LNCAP (cell line): ENCODE data around the gene BET1L.

Experiments used
- TF ChIP-seq, protein P1 (sequence below): fragments of 450-650 bp; IDR thresholded peaks from 2 replicates; pipeline ENCODE4 v1.5.1; 2017; ENCODE audit warnings: mild to moderate bottlenecking

BET1L gene

DNA sequence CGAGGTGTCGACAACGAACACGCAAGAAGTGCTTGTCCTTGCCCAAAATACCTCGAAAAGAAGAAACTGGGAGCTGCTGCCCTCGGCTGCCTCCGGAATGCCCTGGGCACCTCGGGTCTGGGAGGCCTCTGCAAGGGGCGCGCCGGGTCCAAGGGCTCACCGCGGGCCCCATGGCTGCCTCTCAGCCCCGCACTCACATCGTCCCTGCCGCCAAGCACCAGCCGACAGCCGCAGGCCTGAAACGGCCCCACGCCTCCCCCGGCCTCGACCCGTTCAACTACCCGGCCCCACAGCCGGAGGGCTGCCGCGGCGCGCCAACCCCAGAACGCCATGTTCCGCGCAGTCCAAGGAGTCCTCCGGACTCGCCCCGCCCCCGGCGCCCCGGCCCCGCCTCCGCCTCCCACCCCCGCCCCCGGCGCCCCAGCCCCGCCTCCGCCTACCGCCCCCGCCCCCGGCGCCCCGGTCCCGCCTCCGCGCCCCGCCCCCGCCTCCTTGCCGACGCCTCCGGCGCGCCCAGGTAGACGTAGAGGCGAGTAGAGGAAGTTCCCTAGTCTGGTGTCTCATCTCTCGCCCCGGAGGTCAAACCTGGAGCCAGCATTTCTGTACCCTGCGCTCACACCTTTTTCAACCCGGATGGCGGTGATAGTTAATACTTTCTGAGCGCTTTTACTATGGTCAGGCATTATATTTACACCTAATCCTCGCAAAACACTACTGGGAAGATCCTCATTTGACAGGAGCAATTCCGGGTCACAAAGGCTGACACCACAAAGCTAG, 29.0 kb upstream of the BET1L start, which contains the start of gene SIRT3:
Gene SIRT3 (minus strand): TSS at position 346 of the 777 bp plus-strand sequence. CDS start 14 bp downstream, at position 332.
- TF ChIP-seq, protein P1, sequence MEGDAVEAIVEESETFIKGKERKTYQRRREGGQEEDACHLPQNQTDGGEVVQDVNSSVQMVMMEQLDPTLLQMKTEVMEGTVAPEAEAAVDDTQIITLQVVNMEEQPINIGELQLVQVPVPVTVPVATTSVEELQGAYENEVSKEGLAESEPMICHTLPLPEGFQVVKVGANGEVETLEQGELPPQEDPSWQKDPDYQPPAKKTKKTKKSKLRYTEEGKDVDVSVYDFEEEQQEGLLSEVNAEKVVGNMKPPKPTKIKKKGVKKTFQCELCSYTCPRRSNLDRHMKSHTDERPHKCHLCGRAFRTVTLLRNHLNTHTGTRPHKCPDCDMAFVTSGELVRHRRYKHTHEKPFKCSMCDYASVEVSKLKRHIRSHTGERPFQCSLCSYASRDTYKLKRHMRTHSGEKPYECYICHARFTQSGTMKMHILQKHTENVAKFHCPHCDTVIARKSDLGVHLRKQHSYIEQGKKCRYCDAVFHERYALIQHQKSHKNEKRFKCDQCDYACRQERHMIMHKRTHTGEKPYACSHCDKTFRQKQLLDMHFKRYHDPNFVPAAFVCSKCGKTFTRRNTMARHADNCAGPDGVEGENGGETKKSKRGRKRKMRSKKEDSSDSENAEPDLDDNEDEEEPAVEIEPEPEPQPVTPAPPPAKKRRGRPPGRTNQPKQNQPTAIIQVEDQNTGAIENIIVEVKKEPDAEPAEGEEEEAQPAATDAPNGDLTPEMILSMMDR = no peak

DNA sequence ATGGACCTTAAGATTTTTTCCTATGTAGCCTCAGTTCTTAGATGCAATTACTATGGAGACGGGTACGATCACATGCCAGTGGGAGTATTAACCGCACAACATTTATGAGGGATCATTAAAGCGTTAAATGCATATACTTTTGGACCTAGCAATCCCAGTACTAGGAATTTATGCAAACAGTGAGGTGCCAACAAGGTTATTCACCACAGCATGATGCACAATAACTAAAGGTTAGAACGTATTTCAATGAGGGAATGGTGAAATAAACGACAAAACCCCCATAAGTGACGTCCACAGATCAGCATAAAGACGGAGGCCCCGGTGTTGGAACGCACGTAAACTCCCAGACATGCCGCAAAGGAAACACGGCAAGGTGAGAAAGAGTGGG, 28.4 kb upstream of the BET1L start:
- TF ChIP-seq, protein P1 = no peak

DNA sequence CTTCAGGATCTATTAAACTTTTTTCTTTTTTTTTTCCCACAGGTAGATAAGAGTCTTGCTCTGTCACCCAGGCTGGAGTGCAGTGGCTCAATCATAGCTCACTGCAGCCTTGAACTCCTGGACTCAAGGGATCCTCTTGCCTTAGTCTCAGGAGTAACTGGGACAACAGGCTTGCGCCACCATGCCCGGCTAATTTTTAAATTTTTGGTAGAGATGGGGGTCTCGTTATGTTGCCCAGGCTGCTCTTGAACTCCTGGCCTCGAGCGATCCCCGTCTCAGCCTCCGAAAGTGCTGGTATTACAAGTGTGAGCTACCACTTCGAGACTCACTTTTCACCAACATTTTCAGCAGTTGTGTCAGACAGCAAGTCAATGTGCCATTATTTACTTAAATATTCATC, 28.0 kb upstream of the BET1L start:
- TF ChIP-seq, protein P1 = no peak

DNA sequence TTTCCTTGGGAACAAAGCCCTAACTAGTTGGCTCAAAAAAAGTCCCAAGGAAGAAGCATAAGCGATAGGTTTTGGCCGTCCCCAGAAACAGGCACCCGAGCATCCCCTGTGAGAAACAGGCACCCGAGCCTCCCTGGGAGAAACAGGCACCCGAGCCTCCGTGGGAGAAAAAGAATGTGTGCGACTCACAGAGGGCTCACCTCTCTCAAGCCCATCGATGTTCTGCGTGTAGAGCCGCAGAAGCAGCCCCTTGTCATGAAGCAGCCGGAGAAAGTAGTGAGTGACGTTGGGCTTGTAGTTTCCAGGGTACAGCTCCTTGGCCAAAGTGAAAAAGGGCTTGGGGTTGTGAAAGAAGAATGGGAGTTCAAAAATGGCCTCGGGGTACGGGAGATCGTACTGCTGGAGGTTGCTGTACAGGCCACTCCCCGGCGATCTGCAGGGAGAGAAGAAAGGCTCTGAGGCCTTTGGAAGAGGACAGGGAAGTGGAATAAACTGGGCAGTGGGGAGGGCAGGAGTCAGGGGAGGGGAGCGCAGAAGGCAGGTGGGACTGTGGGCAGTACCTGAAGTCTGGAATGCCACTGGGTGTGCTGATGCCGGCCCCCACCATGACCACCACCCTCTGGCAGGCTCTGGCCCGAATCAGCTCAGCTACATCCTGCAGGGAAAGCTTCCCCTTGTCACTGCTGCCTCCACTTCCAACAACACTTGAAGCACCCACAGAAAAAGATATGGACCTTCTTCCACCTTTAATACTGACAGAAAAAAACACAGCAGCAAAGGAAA, 25.8 kb upstream of the BET1L start:
- TF ChIP-seq, protein P1 = no peak

DNA sequence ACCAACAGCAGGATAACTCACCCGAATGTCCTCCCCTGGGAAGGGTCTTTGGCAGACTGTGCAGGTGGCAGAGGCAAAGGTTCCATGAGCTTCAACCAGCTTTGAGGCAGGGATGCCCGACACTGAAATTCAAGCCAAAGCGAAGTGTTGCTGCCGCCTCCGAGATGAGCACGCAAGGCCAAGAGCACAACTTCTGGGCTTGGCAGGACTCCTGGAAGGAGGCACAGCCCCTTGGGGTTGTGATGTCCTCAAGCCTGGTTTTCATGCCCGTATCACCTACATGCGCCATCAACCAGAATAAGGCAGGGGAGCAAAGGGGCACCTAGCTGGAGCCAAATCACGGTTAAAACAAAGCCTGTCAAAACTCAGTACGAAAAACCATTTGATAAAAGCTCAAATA, 23.2 kb upstream of the BET1L start:
- TF ChIP-seq, protein P1 = no peak

DNA sequence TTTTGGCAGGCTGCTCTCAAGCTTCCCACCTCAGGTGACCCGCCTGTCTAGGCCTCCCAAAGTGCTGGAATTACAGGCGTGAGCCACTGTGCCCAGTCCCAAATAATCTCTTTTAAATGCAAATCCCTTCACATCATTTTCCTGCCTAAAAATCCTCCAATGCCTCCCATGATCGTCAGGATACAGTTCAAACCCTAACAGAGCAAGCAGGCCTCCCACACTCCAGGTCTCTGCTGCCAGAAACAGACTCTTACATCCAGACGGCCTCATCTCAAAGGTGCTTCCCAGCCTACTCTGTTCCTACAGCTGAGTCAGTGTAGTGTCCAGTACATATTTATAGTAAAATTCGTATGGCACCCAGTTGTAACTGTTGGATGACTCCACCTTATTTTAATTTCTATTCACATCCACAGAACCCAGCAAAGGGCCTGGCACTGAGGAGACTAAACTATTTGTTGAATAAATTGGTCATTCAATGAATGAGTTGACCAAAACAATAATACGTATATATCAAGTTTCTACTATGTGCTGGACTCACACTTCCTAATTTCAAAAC, 20.7 kb upstream of the BET1L start:
- TF ChIP-seq, protein P1 = no peak

DNA sequence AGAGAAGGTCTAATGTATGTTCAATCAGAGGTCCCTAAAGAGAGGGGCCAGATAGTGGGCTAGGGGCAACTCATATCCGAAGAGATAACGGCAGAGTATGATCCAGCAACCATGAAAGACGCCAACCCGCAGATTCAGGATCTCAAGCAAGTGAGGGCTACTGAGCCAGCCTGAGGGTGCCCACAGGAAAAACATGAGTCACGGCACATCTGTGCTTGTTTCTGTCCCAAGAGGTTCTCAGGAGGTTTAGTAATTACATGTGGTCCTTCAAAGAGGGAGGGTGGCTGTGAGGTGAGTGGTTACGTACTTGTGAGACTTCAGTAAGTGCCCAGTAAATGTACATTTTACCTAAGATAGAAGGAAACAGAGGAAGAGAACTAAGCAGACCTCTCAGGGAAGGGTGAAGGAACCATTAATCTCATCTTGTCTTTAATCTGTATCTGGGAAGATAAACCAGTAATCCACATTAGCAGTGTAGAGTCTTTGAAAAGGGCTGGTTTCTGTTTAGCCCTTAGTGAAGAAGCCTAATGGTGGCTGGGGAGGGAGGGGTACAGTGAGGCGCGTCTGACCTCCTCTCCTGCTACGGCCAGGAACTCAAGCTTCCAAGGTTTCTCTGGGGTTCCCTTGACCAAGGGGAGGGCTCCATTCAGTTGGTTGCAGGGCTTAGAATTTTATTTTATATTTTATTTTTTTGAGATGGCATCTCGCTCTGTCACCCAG, 18.7 kb upstream of the BET1L start:
- TF ChIP-seq, protein P1 = no peak
